A549 (cell line): ENCODE data around the gene PAPPA2. TPM values are rescaled to one million over a fixed set of nuclear protein-coding genes. Genes with fewer than 3 reads are reported as not detected.

Experiments used
- ATAC-seq, 2 experiments: fragments of 200-7000 bp in 1 of 2; fragments of >200 bp in 1 of 2; cut with Nextera tagmentation in 1 of 2; cut with Tn5 transposase in 1 of 2; 3 replicates each; pipeline versions ENCODE4 v1.8.0 to v1.9.1; 2018 to 2020; ENCODE audit warnings: mild to moderate bottlenecking in 1 of 2, moderate library complexity in 1 of 2
- CTCF ChIA-PET: fragments of 300-600 bp; sonication (Branson Sonifier 250); formaldehyde crosslinking; extraction: SDS; loops from one replicate; lab custom pipeline; 2021; ENCODE audit warnings: antibody characterized with exemption, inconsistent platforms; lab: Yijun Ruan, JAX
- POLR2A ChIA-PET: fragments of 350-600 bp; formaldehyde crosslinking; extraction: SDS; loops from one replicate; lab custom pipeline; 2021; ENCODE audit warnings: antibody characterized with exemption, inconsistent platforms; lab: Yijun Ruan, JAX
- DNase-seq, 2 experiments: peaks; one replicate each; pipeline versions ENCODE4 v3.0.0 to v3.0.0-alpha.2; 2011 to 2016; ENCODE audit warnings: low read depth in 1 of 2, low spot score in 1 of 2
- FAIRE-seq: peaks from 2 replicates; lab custom pipeline; 2011; peaks lifted over from hg19 to GRCh38; lab: Jason Lieb, UNC
- H3K27ac ChIP-seq, 2 experiments: fragments of >200 bp; sonication (Bioruptor Twin); formaldehyde crosslinking; 3 replicates each; pipeline ENCODE4 v1.5.1; 2016 to 2017
- H3K4me1 ChIP-seq: fragments of >200 bp; sonication (Bioruptor Twin); formaldehyde crosslinking; 3 replicates; pipeline ENCODE4 v1.6.1; 2016
- H3K4me2 ChIP-seq: fragments of >200 bp; sonication (Bioruptor Twin); formaldehyde crosslinking; 3 replicates; pipeline ENCODE4 v1.6.1; 2016
- H3K4me3 ChIP-seq: fragments of >200 bp; sonication (Bioruptor Twin); formaldehyde crosslinking; 3 replicates; pipeline ENCODE4 v1.5.1; 2016
- H3K9me3 ChIP-seq: fragments of >200 bp; sonication (Bioruptor Twin); formaldehyde crosslinking; 3 replicates; pipeline ENCODE4 v1.6.1; 2016
- CEBPB ChIP-seq, 2 experiments: fragments of >200 bp in 1 of 2; sonication (Bioruptor Twin) in 1 of 2; formaldehyde crosslinking in 1 of 2; IDR thresholded peaks; 2 replicates each; pipeline ENCODE4 v1.6.1; 2012 to 2016
- CHD4 ChIP-seq: fragments of 200-600 bp; sonication (generic); IDR thresholded peaks from 2 replicates; pipeline ENCODE4 v1.6.1; 2016; ENCODE audit warnings: antibody characterized with exemption, mild to moderate bottlenecking, borderline replicate concordance
- E2F6 ChIP-seq: IDR thresholded peaks from 2 replicates; pipeline ENCODE4 v1.6.1; 2012; ENCODE audit warnings: low read depth, borderline replicate concordance
- EHMT2 ChIP-seq: fragments of 200-600 bp; sonication (generic); IDR thresholded peaks from 2 replicates; pipeline ENCODE4 v1.6.1; 2016; ENCODE audit warnings: antibody characterized with exemption, low read depth, mild to moderate bottlenecking, moderate library complexity
- ELK1 ChIP-seq: fragments of 150-350 bp; IDR thresholded peaks from 2 replicates; pipeline ENCODE4 v1.6.1; 2014; ENCODE audit warnings: low read depth, mild to moderate bottlenecking, low read length
- EP300 ChIP-seq, 2 experiments: fragments of >200 bp; sonication (Bioruptor Twin); formaldehyde crosslinking; IDR thresholded peaks; 2 replicates in 1 of 2; 3 replicates in 1 of 2; pipeline ENCODE4 v1.6.1; 2016 to 2017
- ESRRA ChIP-seq: fragments of 150-350 bp; IDR thresholded peaks from 2 replicates; pipeline ENCODE4 v1.6.1; 2014; ENCODE audit warnings: mild to moderate bottlenecking, low read length, borderline replicate concordance
- FOSB ChIP-seq: fragments of 250-450 bp; sonication (Bioruptor Pico); IDR thresholded peaks from 2 replicates; pipeline ENCODE4 v1.5.0; 2020; ENCODE audit warnings: mild to moderate bottlenecking, moderate library complexity
- FOXS1 ChIP-seq: fragments of 250-450 bp; sonication (Bioruptor Pico); IDR thresholded peaks from 2 replicates; pipeline ENCODE4 v1.5.0; 2020; ENCODE audit warnings: mild to moderate bottlenecking, moderate library complexity
- GATA3 ChIP-seq: IDR thresholded peaks from 2 replicates; pipeline ENCODE4 v1.6.1; 2012; ENCODE audit warnings: borderline replicate concordance
- HES2 ChIP-seq: fragments of >200 bp; sonication (Bioruptor Twin); formaldehyde crosslinking; IDR thresholded peaks from 2 replicates; pipeline ENCODE4 v1.6.1; 2016
- HMGXB4 ChIP-seq: fragments of 250-450 bp; sonication (Bioruptor Pico); IDR thresholded peaks from 2 replicates; pipeline ENCODE4 v1.5.0; 2021; ENCODE audit warnings: mild to moderate bottlenecking, moderate library complexity, borderline replicate concordance
- HOXB5 ChIP-seq: fragments of 250-450 bp; sonication (Bioruptor Pico); IDR thresholded peaks from 2 replicates; pipeline ENCODE4 v1.5.0; 2020; ENCODE audit warnings: mild to moderate bottlenecking, moderate library complexity
- JUNB ChIP-seq: fragments of >200 bp; sonication (Bioruptor Twin); formaldehyde crosslinking; IDR thresholded peaks from 2 replicates; pipeline ENCODE4 v1.6.1; 2016
- KDM1A ChIP-seq: fragments of 200-600 bp; sonication (generic); IDR thresholded peaks from 2 replicates; pipeline ENCODE4 v1.6.1; 2016; ENCODE audit warnings: low read depth, mild to moderate bottlenecking
- MAX ChIP-seq: IDR thresholded peaks from 2 replicates; pipeline ENCODE4 v1.6.1; 2012
- MAZ ChIP-seq: fragments of 150-350 bp; IDR thresholded peaks from 2 replicates; pipeline ENCODE4 v1.6.1; 2014; ENCODE audit warnings: antibody characterized with exemption, low read depth, low read length, borderline replicate concordance
- MYC ChIP-seq: IDR thresholded peaks from 2 replicates; pipeline ENCODE4 v1.6.1; 2012; ENCODE audit warnings: mild to moderate bottlenecking, inconsistent platforms, low read length, improper control_type of control experiment, borderline replicate concordance
- POLR2AphosphoS2 ChIP-seq: conservative IDR thresholded peaks from 2 replicates; pipeline ENCODE4 v1.6.1; 2012; ENCODE audit warnings: low read length, improper control_type of control experiment, inconsistent platforms
- RARB ChIP-seq: fragments of 250-450 bp; sonication (Bioruptor Pico); IDR thresholded peaks from 2 replicates; pipeline ENCODE4 v1.8.0; 2021; ENCODE audit warnings: mild to moderate bottlenecking, moderate library complexity
- REST ChIP-seq: fragments of 200-600 bp; sonication (generic); IDR thresholded peaks from 2 replicates; pipeline ENCODE4 v1.6.1; 2016; ENCODE audit warnings: antibody characterized with exemption, mild to moderate bottlenecking, moderate library complexity
- WGBS: methylation state at CpG from one replicate; pipeline ENCODE4 v1.1.6; 2017; ENCODE audit errors: missing lambda C conversion rate; 5-methylcytosine and 5-hydroxymethylcytosine counted together
- polyA plus RNA-seq, 4 experiments: library from polyadenylated mRNA; depleted of rRNA in 3 of 4; stranded (reverse); fragments of >200 nt; fragmentation: RNase III in 1 of 4; extraction: RNeasy Plus Mini Kit Qiagen cat#74134 plus additional on column Dnase treatment in 1 of 4; gene quantifications; 2 replicates in 3 of 4; 3 replicates in 1 of 4; pipeline ENCODE4 v1.2.3, GENCODE V29; 2011 to 2017

The PAPPA2 gene
- polyA plus RNA-seq, 2 of the 4 experiments (the other 2 are of a cell fraction): 0.03 to 0.72 TPM

GRCh38 chr1:176799327-176799726, 336.4 kb downstream of the PAPPA2 start:
- ChIA-PET CTCF (no interaction called here), POLR2A (no interaction called here)
- FAIRE-seq (no peak), ATAC-seq (no peak), DNase-seq (no peak)
- Histone ChIP-seq H3K4me2 (no peak overlapping the region), H3K9me3 (no peaks in the 10 kb centered on the region), H3K4me3 (no peak overlapping the region), H3K27ac (no peak overlapping the region), H3K4me1 (no peaks in the 10 kb centered on the region)
- TF ChIP-seq POLR2AphosphoS2 (no peak), REST (no peak), RARB (CRISPR knock-in tag) (no peak), ESRRA (no peak), CHD4 (no peak), EHMT2 (no peak), E2F6 (no peak), FOSB (CRISPR knock-in tag) (no peak), ELK1 (no peak), KDM1A (no peak), MAX (no peak), MAZ (no peak), MYC (no peak), HMGXB4 (CRISPR knock-in tag) (no peak)
- 11% methylated on average over 3 of the region's 3 CpGs for WGBS

GRCh38 chr1:176800978-176801513, 338.1 kb downstream of the PAPPA2 start:
- TF ChIP-seq E2F6 (no peak), FOSB (CRISPR knock-in tag) (no peak), HES2 (no peak), CEBPB (IDR thresholded peaks at IDR 0.05) (no peak), GATA3 (no peak), MAZ (no peak), JUNB (no peak), EP300 (IDR thresholded peaks at IDR 0.05) (no peak), HOXB5 (no peak), FOXS1 (CRISPR knock-in tag) (no peak), REST (no peak)
- Histone ChIP-seq H3K4me1 (no peaks in the 10 kb centered on the region), H3K27ac (no peak overlapping the region), H3K4me2 (no peak overlapping the region), H3K9me3 (no peaks in the 10 kb centered on the region), H3K4me3 (no peak overlapping the region)
- DNase-seq: no peak
- FAIRE-seq: no peak
- WGBS: 29% methylated on average over 5 of the region's 5 CpGs
- ChIA-PET POLR2A (no interaction called here), CTCF (interaction anchor here (1.6 kb wide), 1 partner anchor 10 kb away, joined by 9 read pairs; no protein-coding TSS in a partner anchor)
- ATAC-seq: no peak
